Spleen (tissue), 7 donors: Measurements from ENCODE around the gene PCDHB2.

ENCODE experiments used
- POLR2A ChIP-seq, 3 donors: fragments of 450-650 bp; IDR thresholded peaks; one replicate each; pipeline ENCODE4 v1.5.1; 2017; ENCODE audit warnings: antibody characterized with exemption in 3 of 3, mild to moderate bottlenecking in 1 of 3
- POLR2AphosphoS5 ChIP-seq, 3 donors: sonication (generic); formaldehyde crosslinking; IDR thresholded peaks; one replicate each; pipeline ENCODE4 v1.5.1; 2017; ENCODE audit warnings: antibody characterized with exemption in 3 of 3
- TF ChIP-seq, protein P1 (sequence below), 11 experiments: fragments of 200-600 bp in 7 of 11; fragments of 450-650 bp in 4 of 11; sonication (generic) in 4 of 11; IDR thresholded peaks in 8 of 11; conservative IDR thresholded peaks in 3 of 11; 1 replicate in 7 of 11; 2 replicates in 4 of 11; pipeline versions ENCODE4 v1.4.0 to v1.8.0; 2016 to 2021; ENCODE audit warnings: antibody characterized with exemption in 11 of 11, inconsistent platforms in 4 of 11, mild to moderate bottlenecking in 1 of 11
- donor health status: DM: no; HTN: no; CAD: no; lungs with moderate emphysema.
- donor health status: DM: no; HTN: no; CAD: no.
- donor health status: DM: no; HTN: no; CAD: no.

DNA sequence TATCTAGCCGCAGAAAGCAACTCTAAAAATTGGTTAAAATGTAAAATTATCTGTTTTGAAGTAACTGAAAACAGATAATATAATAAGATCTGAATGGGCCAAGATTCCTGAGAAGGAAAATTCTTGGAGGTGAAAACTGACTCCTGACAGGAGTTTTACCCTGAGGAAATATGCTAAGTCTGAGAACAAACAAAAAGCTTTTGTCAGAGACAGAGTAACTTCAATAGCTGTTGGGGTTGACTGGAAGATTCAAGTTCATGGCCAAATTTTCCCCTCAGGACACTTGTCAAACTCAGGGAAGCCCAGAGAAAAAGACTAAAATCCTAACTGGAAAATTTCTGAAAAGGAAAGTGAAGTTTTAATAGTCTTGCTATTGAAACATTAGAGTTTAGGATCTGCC lies 32.9 kb downstream of the PCDHB2 start:
- TF ChIP-seq POLR2A (IDR thresholded peaks at IDR 0.05) (no peak), POLR2AphosphoS5 (IDR thresholded peaks at IDR 0.05) (no peak)
- TF ChIP-seq, protein P1, sequence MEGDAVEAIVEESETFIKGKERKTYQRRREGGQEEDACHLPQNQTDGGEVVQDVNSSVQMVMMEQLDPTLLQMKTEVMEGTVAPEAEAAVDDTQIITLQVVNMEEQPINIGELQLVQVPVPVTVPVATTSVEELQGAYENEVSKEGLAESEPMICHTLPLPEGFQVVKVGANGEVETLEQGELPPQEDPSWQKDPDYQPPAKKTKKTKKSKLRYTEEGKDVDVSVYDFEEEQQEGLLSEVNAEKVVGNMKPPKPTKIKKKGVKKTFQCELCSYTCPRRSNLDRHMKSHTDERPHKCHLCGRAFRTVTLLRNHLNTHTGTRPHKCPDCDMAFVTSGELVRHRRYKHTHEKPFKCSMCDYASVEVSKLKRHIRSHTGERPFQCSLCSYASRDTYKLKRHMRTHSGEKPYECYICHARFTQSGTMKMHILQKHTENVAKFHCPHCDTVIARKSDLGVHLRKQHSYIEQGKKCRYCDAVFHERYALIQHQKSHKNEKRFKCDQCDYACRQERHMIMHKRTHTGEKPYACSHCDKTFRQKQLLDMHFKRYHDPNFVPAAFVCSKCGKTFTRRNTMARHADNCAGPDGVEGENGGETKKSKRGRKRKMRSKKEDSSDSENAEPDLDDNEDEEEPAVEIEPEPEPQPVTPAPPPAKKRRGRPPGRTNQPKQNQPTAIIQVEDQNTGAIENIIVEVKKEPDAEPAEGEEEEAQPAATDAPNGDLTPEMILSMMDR (IDR thresholded peaks at IDR 0.05 in 8 of 11, conservative IDR thresholded peaks at IDR 0.05 in 3 of 11) = no peak
